Inflammatory macrophage treated with lipopolysaccharide for 1 hour (primary cell): ENCODE data around the gene DHX9.
A peak's percentile ranks its signal among the peaks of the same experiment; 100 is the strongest.

Source experiments
- DNase-seq, 2 donors: peaks; one replicate each; pipeline ENCODE4 v3.0.0-alpha.2; 2020 to 2022

DHX9 gene

GRCh38 chr1:182839209-182840066 lies at the start of gene DHX9:
Gene DHX9, plus strand, starts transcription at chr1:182839347. Its CDS starts 3,220 bp downstream, at chr1:182842567.
- peak; percentile 77 to 97 for DNase-seq

GRCh38 chr1:182791281-182792179 lies 47.6 kb upstream of the DHX9 start:
- no peak for DNase-seq

- no peak for DNase-seq
These were observed 45.1 kb upstream of the DHX9 start for GRCh38 chr1:182794091-182794490.

- peak; percentile 74 to 88 for DNase-seq
These were observed 44.4 kb upstream of the DHX9 start for GRCh38 chr1:182794676-182795201.

- peak; percentile 91 to 98 for DNase-seq
These were observed 43.5 kb upstream of the DHX9 start for GRCh38 chr1:182795563-182796228.

GRCh38 chr1:182802006-182802803 lies 36.9 kb upstream of the DHX9 start:
- DNase-seq: no peak

- no peak for DNase-seq
These were observed 35.3 kb upstream of the DHX9 start for GRCh38 chr1:182803846-182804245.

GRCh38 chr1:182806015-182806678 lies 33.0 kb upstream of the DHX9 start:
- no peak for DNase-seq

- no peak for DNase-seq
These were observed 31.2 kb upstream of the DHX9 start for GRCh38 chr1:182807907-182808306.

- DNase-seq: no peak
These were observed 29.7 kb upstream of the DHX9 start for GRCh38 chr1:182809414-182809957.

- no peak for DNase-seq
These were observed 27.0 kb upstream of the DHX9 start for GRCh38 chr1:182811975-182812722.

GRCh38 chr1:182816863-182817262 lies 22.3 kb upstream of the DHX9 start:
- DNase-seq: no peak

- no peak for DNase-seq
These were observed 21.3 kb upstream of the DHX9 start for GRCh38 chr1:182817802-182818201.

GRCh38 chr1:182823220-182823619 lies 15.9 kb upstream of the DHX9 start:
- peak; percentile 6 to 16 for DNase-seq

- DNase-seq: no peak
These were observed 12.3 kb upstream of the DHX9 start for GRCh38 chr1:182826892-182827291.

- no peak for DNase-seq
These were observed 9.7 kb upstream of the DHX9 start for GRCh38 chr1:182829285-182829932.

GRCh38 chr1:182833271-182833670 lies 5.9 kb upstream of the DHX9 start:
- no peak for DNase-seq

- no peak for DNase-seq
These were observed 4.8 kb upstream of the DHX9 start for GRCh38 chr1:182834326-182834725.

GRCh38 chr1:182835806-182836205 lies 3.3 kb upstream of the DHX9 start:
- DNase-seq: no peak
